ENCODE data around the gene ZNF213.
"Not testable (repeated sequence)": the region's sequence is repeated elsewhere in the genome, so short reads cannot be mapped to it uniquely, and the experiment has no call there.

ZNF213 gene

GRCh38 chr16:3148256-3149192, 13.7 kb downstream of the ZNF213 start:
- DNase-seq (ENCODE audit: low spot score): no peak

- DNase-seq (ENCODE audit: low spot score): no peak
Measured at GRCh38 chr16:3149193-3149530, 14.3 kb downstream of the ZNF213 start.

DNA sequence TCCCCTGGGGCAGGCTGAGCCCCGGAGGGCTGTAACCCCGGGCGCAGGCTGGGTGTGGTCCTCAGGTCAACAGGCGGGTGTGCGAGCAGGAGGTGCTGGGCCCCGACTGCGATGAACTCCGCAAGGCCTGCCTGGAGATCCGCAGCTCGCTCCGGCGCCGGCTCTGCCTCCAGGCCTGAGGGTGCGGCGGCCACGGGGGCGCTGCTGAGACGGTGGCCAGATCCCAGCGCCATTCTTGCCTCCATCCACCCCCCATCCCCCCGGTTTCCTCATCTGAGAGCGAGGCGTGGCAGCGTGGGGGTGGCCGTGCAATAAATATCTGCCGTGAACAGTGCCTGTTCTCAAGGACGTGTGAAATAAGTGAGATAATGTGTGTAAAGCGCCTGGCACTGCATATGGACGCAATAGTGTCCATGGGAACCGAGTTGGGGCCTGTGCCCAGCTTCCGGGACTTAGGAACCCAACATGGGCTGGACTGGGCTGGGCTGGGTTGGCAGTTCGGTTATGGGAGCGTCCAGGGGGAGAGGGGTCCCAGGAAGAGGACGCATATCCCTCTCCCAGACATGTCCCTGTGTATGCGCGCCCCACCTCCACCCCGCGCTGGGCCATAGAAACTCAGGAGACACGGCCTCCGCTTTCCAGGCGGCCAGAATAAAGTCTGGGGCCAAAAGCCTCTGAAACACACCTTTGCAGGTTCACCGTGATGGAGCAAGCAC, 15.0 kb downstream of the ZNF213 start:
- peak; percentile 35 for DNase-seq (ENCODE audit: low spot score)

DNA sequence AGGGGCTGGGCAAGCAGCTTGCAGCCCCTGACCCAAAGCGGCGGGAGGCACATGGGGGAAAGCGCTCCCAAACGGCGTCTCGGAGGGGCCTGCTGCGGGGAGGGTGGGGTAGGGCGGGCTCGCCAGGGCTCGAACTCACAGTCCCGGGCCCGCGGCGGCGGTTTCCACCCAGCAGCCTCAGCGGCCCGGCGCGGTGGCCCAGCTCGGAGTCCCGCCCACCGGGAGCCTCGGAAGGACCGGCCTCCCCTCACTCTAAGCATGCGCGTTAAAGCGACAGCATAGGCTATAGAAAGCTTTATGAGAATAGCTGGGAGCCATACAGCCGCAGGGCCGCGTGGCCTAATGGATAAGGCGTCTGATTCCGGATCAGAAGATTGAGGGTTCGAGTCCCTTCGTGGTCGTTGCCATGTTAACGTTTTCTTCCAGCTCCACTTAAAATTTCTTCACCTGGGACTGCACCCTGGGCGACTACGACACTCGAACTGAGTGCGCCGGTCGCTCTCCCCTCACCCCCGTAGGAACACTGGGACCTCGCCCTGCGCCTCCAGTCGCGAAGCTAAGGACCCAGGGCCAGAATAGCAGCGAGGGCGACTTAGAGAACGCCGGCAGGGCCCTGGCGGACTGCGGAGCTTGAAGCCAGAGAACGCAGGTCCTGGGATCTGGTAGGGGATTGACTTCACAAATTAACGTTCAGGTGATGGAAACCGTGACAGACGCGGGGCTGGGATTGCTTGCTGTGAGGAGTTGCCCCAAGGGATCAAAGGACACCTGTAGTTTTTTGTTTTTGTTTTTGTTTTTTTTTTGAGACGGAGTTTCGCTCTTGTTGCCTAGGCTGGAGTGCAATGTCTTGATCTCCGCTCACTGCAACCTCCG, 15.8 kb downstream of the ZNF213 start:
- DNase-seq (ENCODE audit: low spot score): peak; percentile 95

DNA sequence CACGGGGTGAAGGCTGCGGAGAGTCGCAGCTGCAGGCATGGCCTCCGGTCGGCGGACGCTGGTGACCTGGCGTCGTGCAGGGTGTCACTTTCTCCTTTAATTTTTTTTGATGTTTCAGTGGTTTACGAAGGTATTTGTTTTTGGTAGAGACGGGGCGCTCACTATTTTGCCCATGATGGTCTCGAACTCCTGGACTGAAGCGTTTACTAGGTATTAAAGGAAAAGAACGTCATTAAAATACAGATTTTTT, 17.1 kb downstream of the ZNF213 start:
- DNase-seq (ENCODE audit: low spot score): no peak

DNA sequence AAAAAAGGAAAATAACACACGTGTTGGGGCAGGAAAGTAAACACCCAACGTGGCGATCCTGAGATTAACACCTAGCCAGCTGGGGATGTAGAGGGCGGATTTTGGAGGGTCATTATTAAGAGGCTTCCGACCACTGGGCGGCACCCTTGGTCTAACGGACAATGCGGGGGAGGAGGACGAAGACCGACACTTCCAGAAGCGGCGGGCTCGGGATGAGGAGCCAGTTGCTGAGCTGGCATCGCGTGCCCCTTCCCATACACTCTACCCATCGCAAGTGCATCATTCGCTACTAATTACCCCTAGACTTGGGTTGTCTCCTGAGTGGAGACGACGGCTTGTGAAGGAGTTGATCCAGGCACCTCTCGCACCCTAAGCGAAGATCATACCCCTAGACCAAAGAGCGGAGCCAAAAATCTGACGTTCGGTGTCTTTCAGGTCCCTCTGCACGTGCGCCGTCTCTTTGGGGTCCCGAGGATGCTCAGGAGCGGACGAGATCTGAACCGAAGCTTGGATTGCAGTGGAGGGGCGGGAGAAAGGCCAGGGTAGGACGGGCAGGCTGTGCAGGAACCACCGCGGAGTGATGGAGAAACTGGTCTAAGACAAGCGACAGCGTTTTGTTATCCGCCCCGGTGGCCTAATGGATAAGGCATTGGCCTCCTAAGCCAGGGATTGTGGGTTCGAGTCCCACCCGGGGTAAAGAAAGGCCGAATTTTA, 17.6 kb downstream of the ZNF213 start:
- DNase-seq (ENCODE audit: low spot score): peak; percentile 73

- no peak for DNase-seq (ENCODE audit: low spot score)
Measured at GRCh38 chr16:3152991-3153368, 18.2 kb downstream of the ZNF213 start.

- DNase-seq (ENCODE audit: low spot score): no peak
Measured at GRCh38 chr16:3155181-3155580, 20.4 kb downstream of the ZNF213 start.

DNA sequence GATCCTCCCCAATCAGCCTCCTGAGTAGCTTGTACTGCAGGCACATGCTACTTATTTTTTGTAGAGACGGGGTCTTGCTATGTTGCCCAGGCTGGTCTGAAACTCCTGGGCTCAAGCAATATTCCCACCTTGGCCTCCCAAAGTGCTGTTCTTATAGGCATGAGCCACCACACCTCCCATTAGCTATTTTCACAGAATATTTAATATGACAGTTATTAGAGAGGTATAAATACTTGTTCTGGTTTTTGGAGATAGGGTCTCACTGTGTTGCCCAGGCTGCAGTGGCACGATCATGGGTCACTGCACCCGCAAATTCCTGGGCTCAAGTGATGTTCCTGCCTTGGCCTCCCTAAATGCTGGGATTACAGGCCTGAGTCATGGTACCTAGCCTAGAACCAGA, 21.1 kb downstream of the ZNF213 start:
- DNase-seq (ENCODE audit: low spot score): no peak

GRCh38 chr16:3157229-3158025, 22.6 kb downstream of the ZNF213 start:
- DNase-seq (ENCODE audit: low spot score): peak; percentile 37

DNA sequence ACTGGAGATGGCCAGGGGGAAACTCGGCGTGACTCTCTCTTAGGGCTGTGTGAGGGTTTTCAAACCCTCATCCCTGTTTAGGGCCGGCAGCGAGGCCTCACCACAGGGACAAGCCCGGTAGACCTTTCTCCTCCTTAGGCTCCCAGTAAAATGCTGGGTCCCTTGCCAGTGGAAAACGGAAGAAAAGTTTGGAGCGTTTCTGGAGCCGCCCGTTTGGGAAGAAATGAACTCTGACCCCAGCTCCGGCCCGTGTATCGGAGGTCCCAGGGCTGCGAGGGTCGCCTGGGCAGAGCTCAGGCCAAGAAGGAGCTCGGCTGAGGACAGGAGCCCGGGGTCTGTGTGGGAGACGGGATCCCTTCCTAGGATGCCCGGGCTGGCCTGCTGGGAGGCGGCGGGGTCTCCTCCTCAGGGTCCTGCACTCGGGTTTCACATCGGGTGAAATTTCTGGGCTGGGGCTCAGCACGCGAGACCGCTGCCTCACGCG, 23.2 kb downstream of the ZNF213 start:
- no peak for DNase-seq (ENCODE audit: low spot score)

- DNase-seq (ENCODE audit: low spot score): peak; percentile 96
Measured at GRCh38 chr16:3158510-3159314, 23.9 kb downstream of the ZNF213 start.

GRCh38 chr16:3161235-3162018, 26.6 kb downstream of the ZNF213 start:
- no peak for DNase-seq (ENCODE audit: low spot score)

GRCh38 chr16:3164121-3164991, 29.5 kb downstream of the ZNF213 start:
- no peak for DNase-seq (ENCODE audit: low spot score)

DNA sequence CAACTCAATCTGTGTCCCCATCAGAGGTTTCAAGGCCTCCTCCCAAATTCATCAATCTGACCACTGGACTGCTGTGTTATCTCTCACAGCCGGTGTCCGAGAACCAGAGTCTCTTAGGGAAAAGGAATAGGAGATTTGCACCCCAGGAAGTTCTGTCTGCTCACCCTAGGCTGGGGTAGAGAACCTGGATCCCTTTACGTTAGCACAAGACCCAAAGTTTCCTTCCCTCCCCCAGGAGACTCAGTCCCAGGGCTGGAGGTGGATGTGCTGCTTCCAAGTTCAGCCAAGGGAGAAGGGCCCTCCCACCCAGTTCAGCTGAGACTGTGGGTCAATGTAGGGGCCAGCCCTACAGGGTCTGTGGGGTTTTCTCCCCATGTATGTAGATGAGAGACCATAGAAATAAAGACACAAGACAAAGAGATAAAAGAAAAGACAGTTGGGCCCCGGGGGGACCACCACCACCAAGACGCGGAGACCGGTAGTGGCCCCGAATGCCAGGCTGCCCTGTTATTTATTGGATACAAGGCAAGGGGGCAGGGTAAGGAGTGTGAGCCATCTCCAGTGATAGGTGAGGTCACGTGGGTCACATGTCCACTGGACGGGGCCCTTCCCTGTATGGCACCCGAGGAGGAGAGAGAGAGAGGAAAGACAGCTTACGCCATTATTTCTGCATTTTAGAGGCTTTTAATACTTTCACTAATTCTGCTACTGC, 30.4 kb downstream of the ZNF213 start:
- DNase-seq (ENCODE audit: low spot score): no peak

GRCh38 chr16:3166505-3166886, 31.7 kb downstream of the ZNF213 start:
- no peak for DNase-seq (ENCODE audit: low spot score)

- DNase-seq (ENCODE audit: low spot score): not testable (repeated sequence)
Measured at GRCh38 chr16:3168729-3169128, 33.9 kb downstream of the ZNF213 start.

Measured in CD4-positive, alpha-beta T cell treated with Interleukin-6 at 100 ng/mL for 8 hours (primary cell).